ENCODE data around the gene ZBTB20.

The ZBTB20 gene

DNA sequence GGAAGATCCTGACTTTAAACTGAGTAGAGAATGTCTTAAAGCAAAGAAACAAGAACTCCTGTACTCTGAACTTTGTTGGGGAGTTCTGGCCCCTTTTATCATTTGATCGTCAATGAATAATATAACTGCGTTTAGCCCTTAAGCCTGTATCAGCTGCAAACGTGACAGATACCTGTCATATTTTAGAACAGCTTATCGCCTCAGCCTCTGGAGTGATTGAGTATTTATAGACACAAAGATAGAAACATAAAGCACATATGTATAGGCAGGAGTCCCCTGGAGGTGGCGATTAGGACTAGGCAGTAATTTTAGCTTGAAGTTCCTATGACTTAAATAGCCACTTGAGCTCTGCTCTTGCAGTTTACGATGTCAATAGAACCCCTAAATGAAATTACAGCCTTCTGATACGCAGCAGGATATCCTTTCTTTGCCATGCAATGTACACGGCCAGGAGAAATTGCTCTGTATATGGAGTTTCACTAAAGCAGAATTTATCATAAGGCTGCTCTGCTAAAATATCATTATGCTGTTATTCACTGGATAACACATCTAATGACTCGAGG, 531.5 kb downstream of the ZBTB20 start:
- WGBS, 2 experiments (ENCODE audit: insufficient coverage in 2 of 2), result 86 to 87% methylated on average over 4 to 5 of the region's 9 CpGs
- H3K9me3 ChIP-seq (ENCODE audit: control insufficient read depth, low read length), result no peaks in the 10 kb centered on the region
- H3K27ac ChIP-seq (ENCODE audit: low read depth, low read length, severe bottlenecking), result no peak overlapping the region
- H3K36me3 ChIP-seq (ENCODE audit: control insufficient read depth, insufficient read depth, low read length), result no peaks in the 10 kb centered on the region
- no peaks in the 10 kb centered on the region for H3K4me1 ChIP-seq (ENCODE audit: control insufficient read depth, insufficient read depth, low read length, poor library complexity, severe bottlenecking)
- no peak overlapping the region for H3K4me3 ChIP-seq (ENCODE audit: extremely low read depth, insufficient read depth, low read length, poor library complexity, severe bottlenecking)

DNA sequence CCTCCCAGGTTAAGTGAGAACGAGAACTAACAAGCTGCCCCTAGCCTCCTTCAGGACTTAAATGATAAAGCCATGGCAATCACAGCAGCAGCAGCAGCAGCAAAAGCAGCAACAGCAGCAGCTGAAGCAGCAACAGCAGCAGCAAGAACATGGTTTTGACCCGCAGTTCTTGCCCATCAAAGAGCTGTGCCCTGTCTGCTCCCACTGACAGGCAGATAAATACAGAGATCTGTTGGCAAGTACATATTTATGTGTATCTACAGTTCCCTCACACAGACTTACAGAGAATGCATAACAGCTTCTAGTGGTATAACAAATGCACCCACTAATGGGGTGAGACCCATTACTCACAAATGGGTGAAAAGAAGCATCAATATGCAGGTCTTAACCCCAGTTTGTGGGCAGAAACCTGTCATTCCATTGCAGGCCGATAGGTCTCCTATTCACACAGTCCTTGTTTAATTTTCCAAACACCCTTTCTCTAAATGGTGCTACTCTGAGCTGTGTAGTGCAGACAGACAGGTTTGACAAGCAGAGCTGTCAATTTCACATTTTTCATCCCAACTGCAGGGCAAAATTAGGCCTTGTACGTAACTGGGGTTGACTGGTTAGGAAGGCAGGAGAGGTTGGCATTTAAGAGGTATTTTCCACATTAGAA, 537.0 kb downstream of the ZBTB20 start:
- WGBS, 2 experiments (ENCODE audit: insufficient coverage in 2 of 2), result 75 to 81% methylated on average over 2 to 3 of the region's 4 CpGs
- no peak overlapping the region for H3K4me3 ChIP-seq (ENCODE audit: extremely low read depth, insufficient read depth, low read length, poor library complexity, severe bottlenecking)
- no peaks in the 10 kb centered on the region for H3K9me3 ChIP-seq (ENCODE audit: control insufficient read depth, low read length)
- H3K4me1 ChIP-seq (ENCODE audit: control insufficient read depth, insufficient read depth, low read length, poor library complexity, severe bottlenecking), result peaks cover 24% of the 10 kb centered on the region
- H3K36me3 ChIP-seq (ENCODE audit: control insufficient read depth, insufficient read depth, low read length), result no peaks in the 10 kb centered on the region
- H3K27ac ChIP-seq (ENCODE audit: low read depth, low read length, severe bottlenecking), result no peak overlapping the region

GRCh38 chr3:114608293-114608692, 538.8 kb downstream of the ZBTB20 start:
- H3K4me3 ChIP-seq (ENCODE audit: extremely low read depth, insufficient read depth, low read length, poor library complexity, severe bottlenecking), result no peak overlapping the region
- no peaks in the 10 kb centered on the region for H3K9me3 ChIP-seq (ENCODE audit: control insufficient read depth, low read length)
- H3K27ac ChIP-seq (ENCODE audit: low read depth, low read length, severe bottlenecking), result no peak overlapping the region
- H3K36me3 ChIP-seq (ENCODE audit: control insufficient read depth, insufficient read depth, low read length), result no peaks in the 10 kb centered on the region
- 100% methylated on average over 1 of the region's 1 CpG; no CpG with 5 or more reads in 1 of the 2 experiments for WGBS, 2 experiments (ENCODE audit: insufficient coverage in 2 of 2)
- H3K4me1 ChIP-seq (ENCODE audit: control insufficient read depth, insufficient read depth, low read length, poor library complexity, severe bottlenecking), result peaks cover 24% of the 10 kb centered on the region

- 40 to 80% methylated on average over 1 to 2 of the region's 2 CpGs for WGBS, 2 experiments (ENCODE audit: insufficient coverage in 2 of 2)
- Histone ChIP-seq H3K4me3 (ENCODE audit: extremely low read depth, insufficient read depth, low read length, poor library complexity, severe bottlenecking) (no peak overlapping the region), H3K36me3 (ENCODE audit: control insufficient read depth, insufficient read depth, low read length) (no peaks in the 10 kb centered on the region), H3K27ac (ENCODE audit: low read depth, low read length, severe bottlenecking) (peak overlapping the region; percentile 30), H3K9me3 (ENCODE audit: control insufficient read depth, low read length) (no peaks in the 10 kb centered on the region), H3K4me1 (ENCODE audit: control insufficient read depth, insufficient read depth, low read length, poor library complexity, severe bottlenecking) (peaks cover 24% of the 10 kb centered on the region)
These were observed 540.8 kb downstream of the ZBTB20 start for GRCh38 chr3:114606336-114606735.

- H3K9me3 ChIP-seq (ENCODE audit: control insufficient read depth, low read length), result no peaks in the 10 kb centered on the region
- no peaks in the 10 kb centered on the region for H3K36me3 ChIP-seq (ENCODE audit: control insufficient read depth, insufficient read depth, low read length)
- no peak overlapping the region for H3K27ac ChIP-seq (ENCODE audit: low read depth, low read length, severe bottlenecking)
- H3K4me1 ChIP-seq (ENCODE audit: control insufficient read depth, insufficient read depth, low read length, poor library complexity, severe bottlenecking), result no peaks in the 10 kb centered on the region
- 100% methylated on average over 1 of the region's 1 CpG; no CpG with 5 or more reads in 1 of the 2 experiments for WGBS, 2 experiments (ENCODE audit: insufficient coverage in 2 of 2)
- H3K4me3 ChIP-seq (ENCODE audit: extremely low read depth, insufficient read depth, low read length, poor library complexity, severe bottlenecking), result no peak overlapping the region
These were observed 546.5 kb downstream of the ZBTB20 start for GRCh38 chr3:114600571-114600970.

DNA sequence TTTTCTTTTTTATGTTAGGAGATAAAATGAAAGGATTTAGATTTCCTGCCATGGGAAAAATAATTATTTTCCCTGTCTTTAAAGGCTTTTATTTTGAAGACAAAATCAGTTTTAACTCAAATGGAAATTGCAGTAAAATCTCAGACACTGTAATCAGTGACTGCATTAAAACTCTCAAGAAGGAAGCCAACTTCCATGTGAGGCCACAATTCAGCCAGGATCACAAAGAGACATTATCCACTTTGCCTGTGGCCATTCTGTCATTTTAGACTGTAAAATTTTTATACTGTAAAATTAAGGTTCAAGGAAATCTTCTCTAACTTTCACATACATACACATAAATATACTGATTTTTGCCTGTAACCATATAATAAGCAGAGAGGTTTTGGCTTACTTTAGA, 549.2 kb downstream of the ZBTB20 start:
- Histone ChIP-seq H3K27ac (ENCODE audit: low read depth, low read length, severe bottlenecking) (no peak overlapping the region), H3K9me3 (ENCODE audit: control insufficient read depth, low read length) (no peaks in the 10 kb centered on the region), H3K4me1 (ENCODE audit: control insufficient read depth, insufficient read depth, low read length, poor library complexity, severe bottlenecking) (no peaks in the 10 kb centered on the region), H3K4me3 (ENCODE audit: extremely low read depth, insufficient read depth, low read length, poor library complexity, severe bottlenecking) (no peak overlapping the region), H3K36me3 (ENCODE audit: control insufficient read depth, insufficient read depth, low read length) (no peaks in the 10 kb centered on the region)

DNA sequence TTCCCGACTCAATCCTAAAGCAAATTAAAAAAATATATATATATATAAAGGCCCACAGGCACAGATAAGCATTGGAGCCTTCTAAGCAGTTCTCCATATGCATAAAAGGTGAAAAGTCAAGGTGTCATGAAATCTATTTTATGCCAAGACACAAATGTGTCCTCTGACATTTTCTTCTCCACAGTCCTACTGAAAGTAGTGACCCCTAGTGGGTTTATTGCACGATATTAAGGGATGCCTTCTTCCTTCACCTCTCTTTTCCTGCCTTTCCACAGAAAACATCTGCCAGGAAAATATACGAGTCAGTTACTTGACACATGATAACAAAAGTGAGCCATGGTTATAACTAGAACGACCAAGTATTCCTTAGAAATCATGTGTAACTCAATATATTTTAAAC, 550.1 kb downstream of the ZBTB20 start:
- Histone ChIP-seq H3K4me1 (ENCODE audit: control insufficient read depth, insufficient read depth, low read length, poor library complexity, severe bottlenecking) (no peaks in the 10 kb centered on the region), H3K36me3 (ENCODE audit: control insufficient read depth, insufficient read depth, low read length) (no peaks in the 10 kb centered on the region), H3K27ac (ENCODE audit: low read depth, low read length, severe bottlenecking) (no peak overlapping the region), H3K9me3 (ENCODE audit: control insufficient read depth, low read length) (no peaks in the 10 kb centered on the region), H3K4me3 (ENCODE audit: extremely low read depth, insufficient read depth, low read length, poor library complexity, severe bottlenecking) (no peak overlapping the region)
- 52% methylated on average over 3 of the region's 4 CpGs; no CpG with 5 or more reads in 1 of the 2 experiments for WGBS, 2 experiments (ENCODE audit: insufficient coverage in 2 of 2)

DNA sequence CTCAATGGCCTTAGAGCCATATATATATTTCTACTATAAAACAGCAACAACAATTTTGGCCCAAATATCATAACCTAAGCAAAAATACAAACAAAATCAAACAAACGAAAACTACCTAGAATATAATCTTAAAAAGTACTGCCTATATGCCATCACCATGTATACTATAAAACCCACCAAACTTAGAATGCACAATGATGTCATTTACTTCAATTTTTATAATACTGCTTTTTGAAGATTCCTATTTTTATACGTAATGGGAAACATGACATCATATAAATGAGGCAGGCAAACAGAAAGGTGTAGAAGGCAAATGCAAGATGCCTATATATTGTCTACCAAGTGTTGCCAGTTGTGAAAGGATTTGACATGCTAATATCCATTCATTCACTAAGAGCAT, 550.9 kb downstream of the ZBTB20 start:
- Histone ChIP-seq H3K27ac (ENCODE audit: low read depth, low read length, severe bottlenecking) (no peak overlapping the region), H3K9me3 (ENCODE audit: control insufficient read depth, low read length) (no peaks in the 10 kb centered on the region), H3K4me1 (ENCODE audit: control insufficient read depth, insufficient read depth, low read length, poor library complexity, severe bottlenecking) (no peaks in the 10 kb centered on the region), H3K4me3 (ENCODE audit: extremely low read depth, insufficient read depth, low read length, poor library complexity, severe bottlenecking) (no peak overlapping the region), H3K36me3 (ENCODE audit: control insufficient read depth, insufficient read depth, low read length) (no peaks in the 10 kb centered on the region)
- 60 to 100% methylated on average over 1 of the region's 2 CpGs for WGBS, 2 experiments (ENCODE audit: insufficient coverage in 2 of 2)

DNA sequence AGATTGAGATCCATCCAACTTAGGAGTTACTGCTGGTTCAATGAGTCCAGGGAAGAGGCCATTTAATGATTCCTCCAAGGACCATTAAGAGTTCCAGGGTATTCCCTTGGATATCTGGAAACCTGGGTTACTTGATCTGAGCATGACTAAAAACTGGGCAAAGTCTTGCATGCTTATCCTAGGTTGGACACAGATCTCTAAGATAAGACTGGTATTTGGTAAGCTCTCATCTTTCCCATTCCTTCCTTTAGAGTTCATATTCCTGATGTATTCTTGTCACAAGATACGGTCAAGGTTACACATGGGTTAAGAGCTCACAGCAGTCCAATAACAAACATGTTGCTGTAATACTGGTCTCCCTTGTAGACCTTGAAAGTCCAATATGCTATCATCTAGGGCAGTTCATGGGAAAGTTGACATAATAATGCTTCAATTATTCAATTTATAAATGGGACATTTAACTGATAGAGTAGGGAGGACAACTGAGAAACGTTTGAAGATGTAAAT, 551.5 kb downstream of the ZBTB20 start:
- Histone ChIP-seq H3K27ac (ENCODE audit: low read depth, low read length, severe bottlenecking) (no peak overlapping the region), H3K4me3 (ENCODE audit: extremely low read depth, insufficient read depth, low read length, poor library complexity, severe bottlenecking) (no peak overlapping the region), H3K36me3 (ENCODE audit: control insufficient read depth, insufficient read depth, low read length) (no peaks in the 10 kb centered on the region), H3K4me1 (ENCODE audit: control insufficient read depth, insufficient read depth, low read length, poor library complexity, severe bottlenecking) (no peaks in the 10 kb centered on the region), H3K9me3 (ENCODE audit: control insufficient read depth, low read length) (no peaks in the 10 kb centered on the region)
- WGBS, 2 experiments (ENCODE audit: insufficient coverage in 2 of 2), result 100% methylated on average over 1 of the region's 2 CpGs; no CpG with 5 or more reads in 1 of the 2 experiments

DNA sequence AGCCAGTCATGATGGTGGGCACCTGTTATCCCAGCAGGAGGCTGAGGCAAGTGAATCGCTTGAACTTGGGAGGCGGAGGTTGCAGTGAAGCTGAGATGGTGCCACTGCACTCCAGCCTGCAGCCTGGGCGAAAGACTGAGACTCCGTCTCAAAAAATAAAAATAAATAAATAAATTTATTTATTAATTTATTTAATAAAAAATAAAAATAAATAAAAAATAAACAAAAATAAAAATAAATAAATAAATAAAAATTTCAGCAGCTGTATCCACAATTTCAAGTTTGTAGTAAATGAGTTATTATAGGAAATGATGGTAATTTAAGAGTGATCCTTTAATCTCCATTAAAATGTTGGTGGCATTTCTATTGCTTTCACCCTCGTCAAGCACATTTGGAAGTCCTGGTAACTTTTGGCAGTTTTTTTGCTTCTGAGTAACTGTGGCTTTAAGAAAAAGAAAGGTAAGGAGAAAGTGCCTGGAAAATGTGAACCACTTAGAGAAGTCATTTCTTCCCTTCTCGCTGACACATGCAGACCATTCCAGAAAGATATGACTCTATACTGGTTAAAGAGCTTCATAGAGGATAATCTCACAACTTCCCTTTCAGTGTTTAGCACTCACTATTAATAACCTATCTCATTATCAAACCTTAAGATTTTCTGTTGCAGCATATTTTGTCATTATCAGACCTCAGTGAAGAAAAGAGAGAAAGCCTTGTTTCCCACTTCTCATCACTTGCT, 556.6 kb downstream of the ZBTB20 start:
- no peak overlapping the region for H3K4me3 ChIP-seq (ENCODE audit: extremely low read depth, insufficient read depth, low read length, poor library complexity, severe bottlenecking)
- H3K4me1 ChIP-seq (ENCODE audit: control insufficient read depth, insufficient read depth, low read length, poor library complexity, severe bottlenecking), result no peaks in the 10 kb centered on the region
- no peaks in the 10 kb centered on the region for H3K9me3 ChIP-seq (ENCODE audit: control insufficient read depth, low read length)
- H3K27ac ChIP-seq (ENCODE audit: low read depth, low read length, severe bottlenecking), result no peak overlapping the region
- WGBS, 2 experiments (ENCODE audit: insufficient coverage in 2 of 2), result 76 to 83% methylated on average over 1 to 2 of the region's 6 CpGs
- no peaks in the 10 kb centered on the region for H3K36me3 ChIP-seq (ENCODE audit: control insufficient read depth, insufficient read depth, low read length)

DNA sequence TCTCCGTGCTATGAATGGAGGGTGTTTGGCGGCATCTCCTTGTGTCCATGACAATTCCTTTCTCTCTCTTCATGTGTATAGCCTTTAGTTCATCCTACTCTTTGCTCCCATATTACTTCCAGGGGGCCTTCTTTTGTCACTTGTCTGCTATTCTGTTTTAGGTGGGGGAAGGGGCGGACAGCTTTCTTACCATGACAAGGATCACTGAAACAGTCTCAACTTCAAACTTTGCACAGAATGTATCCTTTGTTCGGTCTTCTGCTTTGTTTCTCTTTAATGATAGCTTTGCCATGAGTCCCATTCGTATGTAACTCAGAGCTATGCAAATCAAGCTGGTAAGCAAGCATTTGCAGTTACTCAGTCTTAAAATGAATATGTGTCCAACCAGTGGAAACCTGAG, 559.1 kb downstream of the ZBTB20 start:
- Histone ChIP-seq H3K4me3 (ENCODE audit: extremely low read depth, insufficient read depth, low read length, poor library complexity, severe bottlenecking) (no peak overlapping the region), H3K4me1 (ENCODE audit: control insufficient read depth, insufficient read depth, low read length, poor library complexity, severe bottlenecking) (no peaks in the 10 kb centered on the region), H3K9me3 (ENCODE audit: control insufficient read depth, low read length) (no peaks in the 10 kb centered on the region), H3K27ac (ENCODE audit: low read depth, low read length, severe bottlenecking) (no peak overlapping the region), H3K36me3 (ENCODE audit: control insufficient read depth, insufficient read depth, low read length) (no peaks in the 10 kb centered on the region)
- 81 to 98% methylated on average over 3 of the region's 5 CpGs for WGBS, 2 experiments (ENCODE audit: insufficient coverage in 2 of 2)
